PC-9 (cell line): ENCODE results near the gene COL5A1.

ENCODE experiments used
- EZH2 ChIP-seq: fragments of 200-600 bp; sonication (generic); IDR thresholded peaks from 2 replicates; pipeline ENCODE4 v1.8.0; 2017; ENCODE audit warnings: antibody characterized with exemption, low read depth
- TF ChIP-seq, protein P1 (sequence below): fragments of 200-600 bp; sonication (generic); conservative IDR thresholded peaks from 2 replicates; pipeline ENCODE4 v1.6.1; 2017; ENCODE audit warnings: mixed run types, antibody characterized with exemption, mild to moderate bottlenecking, moderate library complexity

DNA sequence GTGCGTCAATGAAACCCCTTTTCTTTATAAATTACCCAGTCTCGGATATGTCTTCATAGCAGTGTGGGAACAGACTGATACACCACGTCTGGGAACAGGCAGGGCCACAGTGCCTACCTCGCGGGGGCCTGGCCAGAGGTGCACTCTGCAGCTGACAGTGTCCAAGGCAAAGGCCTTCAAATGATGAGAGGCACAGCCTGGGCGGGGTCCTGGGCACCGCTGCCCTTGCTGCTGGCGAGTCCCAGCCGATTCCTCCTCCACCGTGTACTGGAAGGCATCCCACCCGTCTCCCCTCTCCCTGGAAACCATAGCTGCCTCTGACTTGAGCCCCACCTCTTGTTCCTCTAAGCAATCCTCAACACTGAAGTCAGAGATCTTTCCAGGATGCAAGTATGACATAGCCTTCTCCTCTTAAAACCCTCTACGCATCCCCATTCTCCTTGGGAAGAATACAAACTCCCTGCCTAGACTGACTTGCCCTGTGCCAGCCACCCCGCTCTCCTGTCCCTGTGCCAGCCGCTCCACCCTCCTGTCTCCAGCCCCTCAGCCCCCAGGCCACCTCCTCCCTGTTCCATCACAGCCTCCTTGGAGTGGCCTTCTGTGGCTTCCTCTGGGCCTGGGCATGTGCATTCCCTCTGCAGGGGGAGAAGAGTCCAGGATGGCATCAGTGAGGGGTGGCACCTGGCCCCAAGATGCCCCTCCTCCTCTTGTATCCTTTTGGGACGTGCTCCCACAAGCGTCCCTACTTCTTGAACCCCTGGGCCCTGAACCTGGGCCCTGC is 8.1 kb upstream of the COL5A1 start:
- TF ChIP-seq, protein P1, sequence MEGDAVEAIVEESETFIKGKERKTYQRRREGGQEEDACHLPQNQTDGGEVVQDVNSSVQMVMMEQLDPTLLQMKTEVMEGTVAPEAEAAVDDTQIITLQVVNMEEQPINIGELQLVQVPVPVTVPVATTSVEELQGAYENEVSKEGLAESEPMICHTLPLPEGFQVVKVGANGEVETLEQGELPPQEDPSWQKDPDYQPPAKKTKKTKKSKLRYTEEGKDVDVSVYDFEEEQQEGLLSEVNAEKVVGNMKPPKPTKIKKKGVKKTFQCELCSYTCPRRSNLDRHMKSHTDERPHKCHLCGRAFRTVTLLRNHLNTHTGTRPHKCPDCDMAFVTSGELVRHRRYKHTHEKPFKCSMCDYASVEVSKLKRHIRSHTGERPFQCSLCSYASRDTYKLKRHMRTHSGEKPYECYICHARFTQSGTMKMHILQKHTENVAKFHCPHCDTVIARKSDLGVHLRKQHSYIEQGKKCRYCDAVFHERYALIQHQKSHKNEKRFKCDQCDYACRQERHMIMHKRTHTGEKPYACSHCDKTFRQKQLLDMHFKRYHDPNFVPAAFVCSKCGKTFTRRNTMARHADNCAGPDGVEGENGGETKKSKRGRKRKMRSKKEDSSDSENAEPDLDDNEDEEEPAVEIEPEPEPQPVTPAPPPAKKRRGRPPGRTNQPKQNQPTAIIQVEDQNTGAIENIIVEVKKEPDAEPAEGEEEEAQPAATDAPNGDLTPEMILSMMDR, result no peak
- TF ChIP-seq EZH2, result no peak
